ENCODE measurements around the gene PGM5. TPM values are rescaled to one million over a fixed set of nuclear protein-coding genes. Genes with fewer than 3 reads are reported as not detected.

Gene PGM5
- total RNA-seq, 1 experiment from 2014 or later: 0.08 TPM

GRCh38 chr9:68577774-68578591, 221.6 kb downstream of the PGM5 start:
- DNase-seq (ENCODE audit: low spot score): no peak

Other genes with a start within 250 kb of the PGM5 start
- gene ZNG1C, start 114.6 kb upstream of the PGM5 start, total RNA-seq (2014; rRNA removed; shearing (Covaris generic)): 65.6 and 75.5 TPM in 2 replicates
- not detected in 2 replicates for gene FOXD4L3, start 53.7 kb upstream of the PGM5 start, total RNA-seq (2014; rRNA removed; shearing (Covaris generic))
- gene TMEM252, start 184.3 kb downstream of the PGM5 start, total RNA-seq (2014; rRNA removed; shearing (Covaris generic)): 0.15 and 0.26 TPM in 2 replicates

Measured in HT-29 (cell line).